Astrocyte (in vitro differentiated cells and primary cell): Measurements from ENCODE around the gene ACOT6. TPM values are rescaled to one million over a fixed set of nuclear protein-coding genes. Genes with fewer than 3 reads are reported as not detected.
"Not testable (repeated sequence)": the region's sequence is repeated elsewhere in the genome, so short reads cannot be mapped to it uniquely, and the experiment has no call there.

Source experiments
- DNase-seq: peaks from one replicate; pipeline ENCODE4 v3.0.0-alpha.2; 2010; ENCODE audit warnings: low read depth
- FAIRE-seq: peaks from 2 replicates; lab custom pipeline; 2011; peaks lifted over from hg19 to GRCh38; lab: Jason Lieb, UNC
- H2AFZ ChIP-seq: 2 replicates; pipeline ENCODE4 v1.6.0; 2012; ENCODE audit warnings: low read depth, low read length, inconsistent platforms
- H3K27ac ChIP-seq: 2 replicates; pipeline ENCODE4 v1.5.1; 2011; ENCODE audit warnings: low read depth, low read length, inconsistent platforms
- H3K27me3 ChIP-seq: 2 replicates; pipeline ENCODE4 v1.6.0; 2011; ENCODE audit warnings: low read length, inconsistent platforms; ENCODE audit not compliant: insufficient read depth
- H3K36me3 ChIP-seq: 2 replicates; pipeline ENCODE4 v1.5.1; 2011; ENCODE audit warnings: low read length, inconsistent platforms; ENCODE audit not compliant: insufficient read depth
- H3K4me1 ChIP-seq: 2 replicates; pipeline ENCODE4 v1.5.1; 2011; ENCODE audit warnings: low read length, inconsistent platforms; ENCODE audit not compliant: insufficient read depth
- H3K4me2 ChIP-seq: 2 replicates; pipeline ENCODE4 v1.6.0; 2012; ENCODE audit warnings: low read length, inconsistent platforms
- H3K4me3 ChIP-seq: 2 replicates; pipeline ENCODE4 v1.5.1; 2011; ENCODE audit warnings: low read depth, mild to moderate bottlenecking, low read length, inconsistent platforms; ENCODE audit not compliant: insufficient read depth
- H3K79me2 ChIP-seq: 2 replicates; pipeline ENCODE4 v1.6.0; 2012; ENCODE audit warnings: mild to moderate bottlenecking, low read length, inconsistent platforms; ENCODE audit not compliant: insufficient read depth
- H3K9ac ChIP-seq: 2 replicates; pipeline ENCODE4 v1.6.0; 2012; ENCODE audit warnings: mild to moderate bottlenecking, low read length, inconsistent platforms
- H3K9me3 ChIP-seq: 2 replicates; pipeline ENCODE4 v1.5.1; 2012; ENCODE audit warnings: low read depth, mild to moderate bottlenecking, low read length, inconsistent platforms; ENCODE audit not compliant: insufficient read depth
- H4K20me1 ChIP-seq: 2 replicates; pipeline ENCODE4 v1.6.0; 2012; ENCODE audit warnings: low read length, inconsistent platforms; ENCODE audit not compliant: insufficient read depth
- H3K27ac Mint-ChIP-seq: one replicate; pipeline ENCODE4 v1.8.0; 2021; ENCODE audit warnings: mild to moderate bottlenecking, mixed read lengths; ENCODE audit not compliant: unreplicated experiment
- H3K27me3 Mint-ChIP-seq: one replicate; pipeline ENCODE4 v1.8.0; 2021; ENCODE audit warnings: low read depth, mixed read lengths; ENCODE audit not compliant: unreplicated experiment
- H3K36me3 Mint-ChIP-seq: one replicate; pipeline ENCODE4 v1.8.0; 2021; ENCODE audit warnings: low read depth, mixed read lengths; ENCODE audit not compliant: unreplicated experiment
- H3K4me1 Mint-ChIP-seq: one replicate; pipeline ENCODE4 v1.8.0; 2021; ENCODE audit warnings: low read depth, mixed read lengths; ENCODE audit not compliant: unreplicated experiment
- H3K4me3 Mint-ChIP-seq: one replicate; pipeline ENCODE4 v1.8.0; 2021; ENCODE audit warnings: mild to moderate bottlenecking, moderate library complexity, mixed read lengths; ENCODE audit not compliant: unreplicated experiment
- H3K9me3 Mint-ChIP-seq: one replicate; pipeline ENCODE4 v1.8.0; 2021; ENCODE audit warnings: mild to moderate bottlenecking, mixed read lengths; ENCODE audit not compliant: unreplicated experiment
- total RNA-seq: library from RNA; stranded (reverse); gene quantifications from 2 replicates; pipeline ENCODE4 v1.2.1, GENCODE V29; 2021

ACOT6 gene
- total RNA-seq, 1 donor from 2014 or later = not detected

GRCh38 chr14:73570913-73571312 is 41.4 kb upstream of the ACOT6 start:
- not testable (repeated sequence) for H3K9me3 Mint-ChIP-seq, H3K36me3 Mint-ChIP-seq, H3K4me3 Mint-ChIP-seq, H3K9ac ChIP-seq, H3K9me3 ChIP-seq, H3K4me2 ChIP-seq, FAIRE-seq, H3K27ac Mint-ChIP-seq, H4K20me1 ChIP-seq, H3K4me3 ChIP-seq, H3K27me3 Mint-ChIP-seq, H3K4me1 Mint-ChIP-seq, H3K27me3 ChIP-seq, H2AFZ ChIP-seq, H3K36me3 ChIP-seq, H3K27ac ChIP-seq
- H3K79me2 ChIP-seq = peaks cover 11% of the 10 kb centered on the region
- DNase-seq = peak; percentile 8
- H3K4me1 ChIP-seq = peaks cover 13% of the 10 kb centered on the region

- not testable (repeated sequence) for H3K27ac Mint-ChIP-seq, DNase-seq, H3K4me1 Mint-ChIP-seq, H3K4me2 ChIP-seq, H3K36me3 ChIP-seq, H3K4me3 Mint-ChIP-seq, H3K36me3 Mint-ChIP-seq, H3K9ac ChIP-seq, H2AFZ ChIP-seq, H3K79me2 ChIP-seq, H4K20me1 ChIP-seq, FAIRE-seq, H3K27me3 Mint-ChIP-seq, H3K27ac ChIP-seq, H3K4me1 ChIP-seq, H3K4me3 ChIP-seq, H3K9me3 Mint-ChIP-seq, H3K9me3 ChIP-seq, H3K27me3 ChIP-seq
Measured at GRCh38 chr14:73573034-73573433, 39.3 kb upstream of the ACOT6 start.

GRCh38 chr14:73573740-73574139 is 38.6 kb upstream of the ACOT6 start:
- H3K9me3 Mint-ChIP-seq, H3K9me3 ChIP-seq, H3K4me1 Mint-ChIP-seq, H3K27me3 ChIP-seq, H3K4me3 ChIP-seq, H4K20me1 ChIP-seq, H3K4me1 ChIP-seq, H3K4me3 Mint-ChIP-seq, H3K27me3 Mint-ChIP-seq, H2AFZ ChIP-seq, H3K36me3 Mint-ChIP-seq, DNase-seq, H3K79me2 ChIP-seq, H3K27ac ChIP-seq, H3K9ac ChIP-seq, FAIRE-seq, H3K4me2 ChIP-seq, H3K36me3 ChIP-seq, H3K27ac Mint-ChIP-seq: not testable (repeated sequence)

GRCh38 chr14:73574251-73574650 is 38.1 kb upstream of the ACOT6 start:
- H3K9me3 Mint-ChIP-seq, H3K4me1 Mint-ChIP-seq, H3K4me2 ChIP-seq, H3K36me3 ChIP-seq, H3K27ac ChIP-seq, H3K9me3 ChIP-seq, DNase-seq, H3K27me3 Mint-ChIP-seq, H2AFZ ChIP-seq, H4K20me1 ChIP-seq, H3K36me3 Mint-ChIP-seq, H3K27me3 ChIP-seq, H3K9ac ChIP-seq, H3K4me1 ChIP-seq, H3K27ac Mint-ChIP-seq, H3K4me3 Mint-ChIP-seq, FAIRE-seq, H3K4me3 ChIP-seq, H3K79me2 ChIP-seq: not testable (repeated sequence)
